ENCODE results near the gene DLG2.

- TF ChIP-seq CTCF (IDR thresholded peaks at IDR 0.05) (no peak), POLR2A (IDR thresholded peaks at IDR 0.05) (no peak), EP300 (IDR thresholded peaks at IDR 0.05) (no peak)
Measured at GRCh38 chr11:85269109-85269508, 358.0 kb downstream of the DLG2 start.

All from ovary (tissue), 3 donors.